K562 (cell line): ENCODE data around the gene TMX1. TPM values are rescaled to one million over a fixed set of nuclear protein-coding genes. Genes with fewer than 3 reads are reported as not detected.

Experiments used
- ATAC-seq: fragments of 200-7000 bp; cut with Tn5 transposase; 3 replicates; pipeline ENCODE4 v1.9.1; 2020; ENCODE audit warnings: moderate library complexity
- BruUV-seq: library from RNA; stranded (reverse); fragments of 400-500 nt; replicated peaks from 2 replicates; lab custom pipeline; 2021; lab: Mats Ljungman, UMichigan
- CTCF ChIA-PET: fragments of 300-600 bp; formaldehyde crosslinking; extraction: SDS; loops from one replicate; lab custom pipeline; 2021; ENCODE audit warnings: low intra/inter-chr PET ratio; lab: Yijun Ruan, JAX
- POLR2A ChIA-PET: fragments of 300-600, 350-650 bp; sonication (Branson Sonifier 250); formaldehyde crosslinking; extraction: SDS; loops from one replicate; lab custom pipeline; 2021; ENCODE audit warnings: antibody characterized with exemption, inconsistent platforms; lab: Yijun Ruan, JAX
- DNase-seq, 4 experiments: peaks; one replicate each; pipeline versions ENCODE4 v3.0.0 to v3.0.0-alpha.2; 2011 to 2018; ENCODE audit warnings: low spot score in 3 of 4, mixed read lengths in 3 of 4; ENCODE audit errors: extremely low read depth in 1 of 4
- FAIRE-seq: peaks from 2 replicates; lab custom pipeline; 2011; peaks lifted over from hg19 to GRCh38; lab: Jason Lieb, UNC
- H2AFZ ChIP-seq: 2 replicates; pipeline ENCODE4 v1.6.0; 2011; ENCODE audit warnings: low read depth, low read length, control low read depth, inconsistent platforms
- H3K27ac ChIP-seq: fragments of 200-600 bp; 3 replicates; pipeline ENCODE4 v1.8.0; 2011; ENCODE audit warnings: low read depth, mild to moderate bottlenecking, control low read depth, inconsistent platforms, low read length, moderate library complexity, mixed read lengths; ENCODE audit errors: extremely low read depth
- H3K27me3 ChIP-seq, 2 experiments: fragments of 300-600 bp in 1 of 2; 2 replicates in 1 of 2; 3 replicates in 1 of 2; pipeline versions ENCODE4 v1.6.0 to v1.8.0; 2011; ENCODE audit warnings: inconsistent platforms in 2 of 2, low read length in 2 of 2, mild to moderate bottlenecking in 1 of 2, mixed read lengths in 1 of 2, moderate library complexity in 1 of 2; ENCODE audit not compliant: control insufficient read depth in 2 of 2, insufficient read depth in 2 of 2
- H3K36me3 ChIP-seq: fragments of 300-600 bp; 3 replicates; pipeline ENCODE4 v1.8.0; 2011; ENCODE audit warnings: mild to moderate bottlenecking, low read length, inconsistent platforms; ENCODE audit not compliant: control insufficient read depth, insufficient read depth
- H3K4me1 ChIP-seq, 2 experiments: fragments of 200-600 bp in 1 of 2; replicated peaks in 1 of 2; 2 replicates in 1 of 2; 3 replicates in 1 of 2; pipeline versions ENCODE4 v1.5.1 to v1.8.0; 2011; ENCODE audit warnings: inconsistent platforms in 2 of 2, low read length in 2 of 2, mild to moderate bottlenecking in 1 of 2, mixed read lengths in 1 of 2, moderate library complexity in 1 of 2; ENCODE audit not compliant: control insufficient read depth in 2 of 2, insufficient read depth in 2 of 2
- H3K4me2 ChIP-seq: 2 replicates; pipeline ENCODE4 v1.6.1; 2011; ENCODE audit warnings: low read length, control low read depth, inconsistent platforms, mixed read lengths; ENCODE audit not compliant: insufficient read depth
- H3K4me3 ChIP-seq: fragments of 200-600 bp; sonication (generic), shearing (Covaris generic); 2 replicates; pipeline ENCODE4 v1.5.1; 2016; ENCODE audit warnings: control low read depth, inconsistent platforms
- H3K79me2 ChIP-seq: fragments of 200-600 bp; 3 replicates; pipeline ENCODE4 v1.8.0; 2011; ENCODE audit warnings: low read length, inconsistent platforms; ENCODE audit not compliant: control insufficient read depth, insufficient read depth
- H3K9ac ChIP-seq, 2 experiments: 2 replicates each; pipeline versions ENCODE4 v1.6.0 to v1.6.1; 2011; ENCODE audit warnings: low read depth in 2 of 2, low read length in 2 of 2, control low read depth in 1 of 2, inconsistent platforms in 1 of 2, mild to moderate bottlenecking in 1 of 2, mixed read lengths in 1 of 2; ENCODE audit not compliant: insufficient read depth in 1 of 2
- H3K9me1 ChIP-seq: one replicate; pipeline ENCODE4 v1.6.0; 2011; ENCODE audit warnings: inconsistent platforms, mild to moderate bottlenecking, low read length, moderate library complexity; ENCODE audit not compliant: control insufficient read depth, insufficient read depth
- H3K9me3 ChIP-seq: replicated peaks from 2 replicates; pipeline ENCODE4 v1.5.1; 2011; ENCODE audit warnings: low read depth, low read length, inconsistent platforms; ENCODE audit not compliant: control insufficient read depth, insufficient read depth
- H4K20me1 ChIP-seq: replicated peaks from 2 replicates; pipeline ENCODE4 v1.6.1; 2011; ENCODE audit warnings: low read length, inconsistent platforms, mixed read lengths; ENCODE audit not compliant: control insufficient read depth, insufficient read depth
- ADNP ChIP-seq: fragments of 200-800 bp; sonication (Bioruptor generic); IDR thresholded peaks from 2 replicates; pipeline ENCODE4 v1.6.1; 2016; ENCODE audit warnings: missing genetic modification characterization, missing compliant biosample characterization
- ARID2 ChIP-seq: fragments of 450-650 bp; IDR thresholded peaks from 2 replicates; pipeline ENCODE4 v1.6.1; 2017; ENCODE audit warnings: antibody characterized with exemption, mild to moderate bottlenecking
- BCOR ChIP-seq: fragments of 450-650 bp; IDR thresholded peaks from 2 replicates; pipeline ENCODE4 v1.6.1; 2016
- ELK1 ChIP-seq: sonication (generic); formaldehyde crosslinking; IDR thresholded peaks from 2 replicates; pipeline ENCODE4 v1.8.1; 2022; ENCODE audit warnings: missing genetic modification reagents
- GTF2F1 ChIP-seq: IDR thresholded peaks from 2 replicates; pipeline ENCODE4 v1.6.1; 2011; ENCODE audit warnings: low read depth, low read length, improper control_type of control experiment
- KDM1A ChIP-seq, 2 experiments: fragments of 450-650 bp; IDR thresholded peaks; 2 replicates each; pipeline ENCODE4 v1.6.1; 2016; ENCODE audit warnings: mild to moderate bottlenecking in 2 of 2
- LARP7 ChIP-seq: fragments of 450-650 bp; IDR thresholded peaks from 2 replicates; pipeline ENCODE4 v1.6.1; 2016
- RBM25 ChIP-seq: fragments of 200-400 bp; formaldehyde crosslinking; IDR thresholded peaks from 2 replicates; pipeline ENCODE4 v1.6.1; 2018; ENCODE audit warnings: low read length, low read depth, moderate library complexity; ENCODE audit not compliant: severe bottlenecking
- TAL1 ChIP-seq: fragments of 450-650 bp; IDR thresholded peaks from 2 replicates; pipeline ENCODE4 v1.6.1; 2016; ENCODE audit warnings: mild to moderate bottlenecking
- TEAD1 ChIP-seq, 2 experiments: fragments of 450-650 bp in 1 of 2; sonication (generic) in 1 of 2; formaldehyde crosslinking; IDR thresholded peaks; 2 replicates each; pipeline versions ENCODE4 v1.4.0 to v1.8.0; 2020 to 2022; ENCODE audit warnings: mild to moderate bottlenecking in 2 of 2, missing genetic modification reagents in 1 of 2
- TRIM24 ChIP-seq, 2 experiments: fragments of 450-650 bp; IDR thresholded peaks; 2 replicates each; pipeline ENCODE4 v1.6.1; 2016
- ZNF277 ChIP-seq: fragments of 250-450 bp; sonication (Bioruptor Pico); IDR thresholded peaks from 2 replicates; pipeline ENCODE4 v1.8.0; 2022; ENCODE audit warnings: inconsistent platforms, mild to moderate bottlenecking, moderate library complexity, borderline replicate concordance
- ZNF551 ChIP-seq: fragments of 250-450 bp; sonication (Bioruptor Pico); IDR thresholded peaks from 2 replicates; pipeline ENCODE4 v1.5.0; 2021; ENCODE audit warnings: mild to moderate bottlenecking, moderate library complexity
- WGBS: fragments of 100-300 bp; shearing (Covaris generic); methylation state at CpG from one replicate; pipeline ENCODE4 v1.1.6; 2016; ENCODE audit warnings: low coverage, mixed read lengths; ENCODE audit not compliant: insufficient coverage; ENCODE audit errors: missing lambda C conversion rate; 5-methylcytosine and 5-hydroxymethylcytosine counted together
- in situ Hi-C: fragments of 300-500 bp; cut with MboI; formaldehyde crosslinking; loops from 4 replicates; pipeline ENCODE4 v1.15.0; 2018; ENCODE audit warnings: inconsistent platforms, mixed read lengths
- intact Hi-C: fragments of 100-400 bp; cut with micrococcal nuclease; formaldehyde crosslinking; loops from 2 replicates; pipeline ENCODE4 v1.14.2; 2022
- polyA plus RNA-seq, 8 experiments: library from polyadenylated mRNA; depleted of rRNA in 4 of 8; stranded (reverse) in 5 of 8; unstranded in 3 of 8; fragments of >200 nt; fragmentation: Nextera tagmentation in 2 of 8; fragmentation: Illumina TruSeq in 1 of 8; extraction: Ambion mirVana in 2 of 8; extraction: Trizol in 1 of 8; gene quantifications; 2 replicates each; pipeline versions ENCODE4 v1.2.1 to v1.2.3, GENCODE V29; 2011 to 2014; ENCODE audit warnings: inconsistent platforms in 1 of 8, missing spikeins in 1 of 8
- total RNA-seq, 7 experiments: library from RNA; depleted of rRNA in 6 of 7; stranded (reverse); fragments of >200 nt in 6 of 7; fragmentation: Illumina TruSeq in 2 of 7; extraction: Trizol in 2 of 7; gene quantifications; 2 replicates each; pipeline versions ENCODE4 v1.2.1 to v1.2.3, GENCODE V29; 2011 to 2021; ENCODE audit warnings: low replicate concordance in 1 of 7

Gene TMX1
- total and polyA plus RNA-seq, 9 of the 15 experiments (the other 6 are each of a cell fraction or from before 2014, with no cell fraction given): 19.5 to 101 (median 34.7) TPM

- in situ Hi-C loops: no loop called here
- Histone ChIP-seq H3K4me2 (no peak overlapping the region), H3K27me3 (no peaks in the 10 kb centered on the region), H4K20me1 (no peaks in the 10 kb centered on the region), H3K9me1 (no peaks in the 10 kb centered on the region), H3K4me1 (peaks cover 0 to 2% of the 10 kb centered on the region in 2 experiments; a peak in 2 of 5 replicates), H3K9me3 (no peaks in the 10 kb centered on the region), H3K4me3 (no peak overlapping the region), H3K79me2 (peaks cover 66% of the 10 kb centered on the region), H3K36me3 (peaks cover 60% of the 10 kb centered on the region), H3K27ac (no peak overlapping the region), H2AFZ (no peak overlapping the region), H3K9ac (no peak overlapping the region)
- WGBS: 94% methylated on average over 5 of the region's 5 CpGs
- TF ChIP-seq BCOR (peak; percentile 39; the same call in 1 of the 2 replicates), GTF2F1 (no peak), RBM25 (peak; percentile 74), ADNP (tag) (peak; percentile 67), KDM1A (IDR thresholded peaks at IDR 0.05) (peak in 1 of 2 experiments; percentile 28; a peak in 1 of 4 replicates)
- ChIA-PET POLR2A (no interaction called here), CTCF (no interaction called here)
- FAIRE-seq (no peak), ATAC-seq (no peak), DNase-seq (no peak)
- intact Hi-C loops: no loop called here
- BruUV-seq: no TSS peak
Measured at GRCh38 chr14:51244591-51244990, 4.5 kb downstream of the TMX1 start.

- ATAC-seq (no peak), DNase-seq (no peak), FAIRE-seq (no peak)
- peaks cover 72% of the 10 kb centered on the region for H3K36me3 ChIP-seq
- H3K4me3 ChIP-seq: no peak overlapping the region
- ChIA-PET CTCF (no interaction called here), POLR2A (interaction anchor here (0.7 kb wide), 1 partner anchor 641 kb away, joined by 3 read pairs; no protein-coding TSS in a partner anchor)
- H4K20me1 ChIP-seq: no peaks in the 10 kb centered on the region
- in situ Hi-C loops (no loop called here), intact Hi-C loops (no loop called here)
- no peak overlapping the region for H3K27ac ChIP-seq
- no peak overlapping the region for H2AFZ ChIP-seq
- no peaks in the 10 kb centered on the region for H3K27me3 ChIP-seq
- 91% methylated on average over 4 of the region's 4 CpGs for WGBS
- no TSS peak for BruUV-seq
- H3K4me2 ChIP-seq: no peak overlapping the region
- H3K9me1 ChIP-seq: no peaks in the 10 kb centered on the region
- H3K79me2 ChIP-seq: peaks cover 55% of the 10 kb centered on the region
- no peak overlapping the region for H3K9ac ChIP-seq
- H3K4me1 ChIP-seq: peaks cover 0 to 2% of the 10 kb centered on the region in 2 experiments; a peak in 2 of 5 replicates
- no peaks in the 10 kb centered on the region for H3K9me3 ChIP-seq
- TF ChIP-seq ZNF551 (CRISPR knock-in tag) (no peak), TRIM24 (IDR thresholded peaks at IDR 0.05) (no peak), LARP7 (no peak), ELK1 (CRISPR knock-in tag) (no peak), TAL1 (no peak), ADNP (tag) (no peak), ARID2 (no peak), ZNF277 (CRISPR knock-in tag) (no peak), TEAD1 (CRISPR knock-in tag; IDR thresholded peaks at IDR 0.05) (no peak)
Measured at GRCh38 chr14:51246032-51246431, 6.0 kb downstream of the TMX1 start.
